ENCODE results near the gene ZNF710. TPM values are rescaled to one million over a fixed set of nuclear protein-coding genes. Genes with fewer than 3 reads are reported as not detected.

The ZNF710 gene
- total and polyA plus RNA-seq, 2 experiments from 2014 or later: 15.9 to 18.2 TPM

DNA sequence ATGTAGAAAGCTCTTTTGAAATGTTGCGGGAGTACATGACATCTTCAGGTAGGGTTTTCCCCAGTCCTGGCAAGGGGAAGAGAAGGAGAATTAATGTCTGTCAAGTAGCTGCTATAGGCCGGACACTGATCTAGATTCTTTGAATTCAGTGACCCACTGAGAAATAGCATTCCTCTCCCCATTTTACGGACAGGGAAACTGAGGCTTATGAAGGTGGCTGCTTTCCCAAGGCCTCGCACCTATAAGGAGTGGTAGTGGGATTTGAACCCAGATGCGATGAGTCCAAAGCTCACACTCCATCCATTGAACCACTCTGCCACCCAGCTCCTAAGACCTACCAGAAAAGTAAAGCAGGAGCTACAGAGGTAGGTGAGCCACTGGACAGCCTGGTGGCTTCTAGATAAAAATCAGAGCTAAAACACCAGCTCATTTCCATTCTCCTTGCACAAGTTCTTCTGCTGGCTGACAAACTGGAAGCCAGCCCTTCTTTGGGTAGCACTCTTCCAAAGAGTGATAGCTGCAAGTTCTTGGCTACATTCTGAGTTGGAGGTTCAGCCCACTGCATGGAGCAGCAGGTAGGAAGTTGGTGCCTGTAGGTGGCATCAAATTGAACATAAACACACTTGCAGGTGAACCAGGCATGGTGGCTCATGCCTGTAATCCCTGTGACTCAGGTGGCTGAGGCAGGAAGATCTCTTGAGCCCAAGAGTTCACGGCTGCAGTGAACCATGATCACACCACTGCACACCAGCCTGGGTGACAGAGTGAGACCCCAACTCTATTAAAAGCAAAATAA, 22.0 kb downstream of the ZNF710 start:
- H4K20me1 ChIP-seq (replicated peaks; ENCODE audit: insufficient read depth): no peaks in the 10 kb centered on the region; the same call in 1 of the 2 replicates
- Mint-ChIP-seq H3K4me3 (no peak overlapping the region), H3K36me3 (ENCODE audit: low read depth) (no peaks in the 10 kb centered on the region), H3K4me1 (peaks cover 38% of the 10 kb centered on the region), H3K27ac (no peak overlapping the region), H3K9me3 (no peaks in the 10 kb centered on the region), H3K27me3 (ENCODE audit: insufficient read depth, low read depth, poor library complexity) (peaks cover 10% of the 10 kb centered on the region)
- H3K36me3 ChIP-seq (ENCODE audit: insufficient read depth): no peaks in the 10 kb centered on the region
- H3K4me1 ChIP-seq (ENCODE audit: insufficient read depth): peaks cover 31% of the 10 kb centered on the region
- H3K27me3 ChIP-seq (ENCODE audit: insufficient read depth): no peaks in the 10 kb centered on the region
- no peaks in the 10 kb centered on the region for H3F3A ChIP-seq (replicated peaks; ENCODE audit: low read depth)
- ATAC-seq (no peak), DNase-seq (ENCODE audit: low spot score) (no peak)
- TF ChIP-seq, protein P1, sequence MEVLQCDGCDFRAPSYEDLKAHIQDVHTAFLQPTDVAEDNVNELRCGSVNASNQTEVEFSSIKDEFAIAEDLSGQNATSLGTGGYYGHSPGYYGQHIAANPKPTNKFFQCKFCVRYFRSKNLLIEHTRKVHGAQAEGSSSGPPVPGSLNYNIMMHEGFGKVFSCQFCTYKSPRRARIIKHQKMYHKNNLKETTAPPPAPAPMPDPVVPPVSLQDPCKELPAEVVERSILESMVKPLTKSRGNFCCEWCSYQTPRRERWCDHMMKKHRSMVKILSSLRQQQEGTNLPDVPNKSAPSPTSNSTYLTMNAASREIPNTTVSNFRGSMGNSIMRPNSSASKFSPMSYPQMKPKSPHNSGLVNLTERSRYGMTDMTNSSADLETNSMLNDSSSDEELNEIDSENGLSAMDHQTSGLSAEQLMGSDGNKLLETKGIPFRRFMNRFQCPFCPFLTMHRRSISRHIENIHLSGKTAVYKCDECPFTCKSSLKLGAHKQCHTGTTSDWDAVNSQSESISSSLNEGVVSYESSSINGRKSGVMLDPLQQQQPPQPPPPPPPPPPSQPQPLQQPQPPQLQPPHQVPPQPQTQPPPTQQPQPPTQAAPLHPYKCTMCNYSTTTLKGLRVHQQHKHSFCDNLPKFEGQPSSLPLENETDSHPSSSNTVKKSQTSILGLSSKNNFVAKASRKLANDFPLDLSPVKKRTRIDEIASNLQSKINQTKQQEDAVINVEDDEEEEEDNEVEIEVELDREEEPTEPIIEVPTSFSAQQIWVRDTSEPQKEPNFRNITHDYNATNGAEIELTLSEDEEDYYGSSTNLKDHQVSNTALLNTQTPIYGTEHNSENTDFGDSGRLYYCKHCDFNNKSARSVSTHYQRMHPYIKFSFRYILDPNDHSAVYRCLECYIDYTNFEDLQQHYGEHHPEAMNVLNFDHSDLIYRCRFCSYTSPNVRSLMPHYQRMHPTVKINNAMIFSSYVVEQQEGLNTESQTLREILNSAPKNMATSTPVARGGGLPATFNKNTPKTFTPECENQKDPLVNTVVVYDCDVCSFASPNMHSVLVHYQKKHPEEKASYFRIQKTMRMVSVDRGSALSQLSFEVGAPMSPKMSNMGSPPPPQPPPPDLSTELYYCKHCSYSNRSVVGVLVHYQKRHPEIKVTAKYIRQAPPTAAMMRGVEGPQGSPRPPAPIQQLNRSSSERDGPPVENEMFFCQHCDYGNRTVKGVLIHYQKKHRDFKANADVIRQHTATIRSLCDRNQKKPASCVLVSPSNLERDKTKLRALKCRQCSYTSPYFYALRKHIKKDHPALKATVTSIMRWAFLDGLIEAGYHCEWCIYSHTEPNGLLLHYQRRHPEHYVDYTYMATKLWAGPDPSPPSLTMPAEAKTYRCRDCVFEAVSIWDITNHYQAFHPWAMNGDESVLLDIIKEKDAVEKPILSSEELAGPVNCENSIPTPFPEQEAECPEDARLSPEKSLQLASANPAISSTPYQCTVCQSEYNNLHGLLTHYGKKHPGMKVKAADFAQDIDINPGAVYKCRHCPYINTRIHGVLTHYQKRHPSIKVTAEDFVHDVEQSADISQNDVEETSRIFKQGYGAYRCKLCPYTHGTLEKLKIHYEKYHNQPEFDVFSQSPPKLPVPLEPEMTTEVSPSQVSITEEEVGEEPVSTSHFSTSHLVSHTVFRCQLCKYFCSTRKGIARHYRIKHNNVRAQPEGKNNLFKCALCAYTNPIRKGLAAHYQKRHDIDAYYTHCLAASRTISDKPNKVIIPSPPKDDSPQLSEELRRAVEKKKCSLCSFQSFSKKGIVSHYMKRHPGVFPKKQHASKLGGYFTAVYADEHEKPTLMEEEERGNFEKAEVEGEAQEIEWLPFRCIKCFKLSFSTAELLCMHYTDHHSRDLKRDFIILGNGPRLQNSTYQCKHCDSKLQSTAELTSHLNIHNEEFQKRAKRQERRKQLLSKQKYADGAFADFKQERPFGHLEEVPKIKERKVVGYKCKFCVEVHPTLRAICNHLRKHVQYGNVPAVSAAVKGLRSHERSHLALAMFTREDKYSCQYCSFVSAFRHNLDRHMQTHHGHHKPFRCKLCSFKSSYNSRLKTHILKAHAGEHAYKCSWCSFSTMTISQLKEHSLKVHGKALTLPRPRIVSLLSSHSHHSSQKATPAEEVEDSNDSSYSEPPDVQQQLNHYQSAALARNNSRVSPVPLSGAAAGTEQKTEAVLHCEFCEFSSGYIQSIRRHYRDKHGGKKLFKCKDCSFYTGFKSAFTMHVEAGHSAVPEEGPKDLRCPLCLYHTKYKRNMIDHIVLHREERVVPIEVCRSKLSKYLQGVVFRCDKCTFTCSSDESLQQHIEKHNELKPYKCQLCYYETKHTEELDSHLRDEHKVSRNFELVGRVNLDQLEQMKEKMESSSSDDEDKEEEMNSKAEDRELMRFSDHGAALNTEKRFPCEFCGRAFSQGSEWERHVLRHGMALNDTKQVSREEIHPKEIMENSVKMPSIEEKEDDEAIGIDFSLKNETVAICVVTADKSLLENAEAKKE (CRISPR knock-in tag; IDR thresholded peaks at IDR 0.05): no peak
- no peak for TF ChIP-seq ZNF331 (CRISPR knock-in tag; IDR thresholded peaks at IDR 0.05; ENCODE audit: low read depth)
- no peak for TF ChIP-seq CREB1 (CRISPR knock-in tag; IDR thresholded peaks at IDR 0.05; ENCODE audit: low read depth)
- no peak for TF ChIP-seq EZH2phosphoT487 (IDR thresholded peaks at IDR 0.05; ENCODE audit: unreplicated experiment)
- TF ChIP-seq ZNF114 (CRISPR knock-in tag; IDR thresholded peaks at IDR 0.05): no peak
- TF ChIP-seq POLR2AphosphoS5 (IDR thresholded peaks at IDR 0.05; ENCODE audit: low read depth): no peak
- TF ChIP-seq, protein P2, sequence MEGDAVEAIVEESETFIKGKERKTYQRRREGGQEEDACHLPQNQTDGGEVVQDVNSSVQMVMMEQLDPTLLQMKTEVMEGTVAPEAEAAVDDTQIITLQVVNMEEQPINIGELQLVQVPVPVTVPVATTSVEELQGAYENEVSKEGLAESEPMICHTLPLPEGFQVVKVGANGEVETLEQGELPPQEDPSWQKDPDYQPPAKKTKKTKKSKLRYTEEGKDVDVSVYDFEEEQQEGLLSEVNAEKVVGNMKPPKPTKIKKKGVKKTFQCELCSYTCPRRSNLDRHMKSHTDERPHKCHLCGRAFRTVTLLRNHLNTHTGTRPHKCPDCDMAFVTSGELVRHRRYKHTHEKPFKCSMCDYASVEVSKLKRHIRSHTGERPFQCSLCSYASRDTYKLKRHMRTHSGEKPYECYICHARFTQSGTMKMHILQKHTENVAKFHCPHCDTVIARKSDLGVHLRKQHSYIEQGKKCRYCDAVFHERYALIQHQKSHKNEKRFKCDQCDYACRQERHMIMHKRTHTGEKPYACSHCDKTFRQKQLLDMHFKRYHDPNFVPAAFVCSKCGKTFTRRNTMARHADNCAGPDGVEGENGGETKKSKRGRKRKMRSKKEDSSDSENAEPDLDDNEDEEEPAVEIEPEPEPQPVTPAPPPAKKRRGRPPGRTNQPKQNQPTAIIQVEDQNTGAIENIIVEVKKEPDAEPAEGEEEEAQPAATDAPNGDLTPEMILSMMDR (conservative IDR thresholded peaks at IDR 0.05; ENCODE audit: low read depth in 2 of 2): no peak
- TF ChIP-seq EZH2 (IDR thresholded peaks at IDR 0.05; ENCODE audit: low read depth, unreplicated experiment): no peak
- TF ChIP-seq NANOG (IDR thresholded peaks at IDR 0.05; ENCODE audit: borderline replicate concordance): no peak
- no peak overlapping the region for H2AFZ ChIP-seq
- H3K79me2 ChIP-seq (replicated peaks; ENCODE audit: insufficient read depth): peaks cover 27% of the 10 kb centered on the region
- H3K9me2 ChIP-seq (ENCODE audit: insufficient read depth): no peaks in the 10 kb centered on the region
- H3K4me3 ChIP-seq: no peak overlapping the region
- no peak overlapping the region for H3K4me2 ChIP-seq
- H3K27ac ChIP-seq (ENCODE audit: low read depth): no peak overlapping the region
